ENCODE measurements around the gene PRCC.

PRCC gene

GRCh38 chr1:156815307-156815826 lies 48.0 kb downstream of the PRCC start:
- no peak for DNase-seq

- no peak for DNase-seq
These were observed 48.7 kb downstream of the PRCC start for GRCh38 chr1:156815961-156816422.

- DNase-seq = no peak
These were observed 49.4 kb downstream of the PRCC start, which contains the start of gene SH2D2A for GRCh38 chr1:156816561-156817328. Gene SH2D2A, minus strand, starts transcription at chr1:156816848. Its CDS starts 140 bp downstream, at chr1:156816708.

GRCh38 chr1:156821801-156822200 lies 54.5 kb downstream of the PRCC start:
- no peak for DNase-seq

- DNase-seq = no peak
These were observed 55.3 kb downstream of the PRCC start for GRCh38 chr1:156822680-156823079.

GRCh38 chr1:156823210-156823790 lies 56.0 kb downstream of the PRCC start:
- no peak for DNase-seq

GRCh38 chr1:156826630-156827029 lies 59.3 kb downstream of the PRCC start:
- DNase-seq = no peak

GRCh38 chr1:156828400-156829124 lies 61.2 kb downstream of the PRCC start:
- DNase-seq = no peak

GRCh38 chr1:156832434-156832833 lies 65.1 kb downstream of the PRCC start:
- no peak for DNase-seq

GRCh38 chr1:156833603-156834002 lies 66.3 kb downstream of the PRCC start:
- no peak for DNase-seq

- no peak for DNase-seq
These were observed 67.0 kb downstream of the PRCC start for GRCh38 chr1:156834322-156834721.

- DNase-seq = no peak
These were observed 68.8 kb downstream of the PRCC start for GRCh38 chr1:156836041-156836654.

- DNase-seq = no peak
These were observed 69.6 kb downstream of the PRCC start for GRCh38 chr1:156836892-156837291.

GRCh38 chr1:156838972-156839371 lies 71.6 kb downstream of the PRCC start:
- peak in 1 of 2 donors; percentile 65 for DNase-seq

GRCh38 chr1:156839426-156840109 lies 72.2 kb downstream of the PRCC start:
- DNase-seq = no peak

GRCh38 chr1:156840186-156840897 lies 73.0 kb downstream of the PRCC start:
- no peak for DNase-seq

GRCh38 chr1:156840898-156841279 lies 73.6 kb downstream of the PRCC start:
- no peak for DNase-seq

- no peak for DNase-seq
These were observed 74.0 kb downstream of the PRCC start for GRCh38 chr1:156841295-156841855.

- DNase-seq = no peak
These were observed 75.4 kb downstream of the PRCC start for GRCh38 chr1:156842618-156843300.

GRCh38 chr1:156844102-156844501 lies 76.8 kb downstream of the PRCC start:
- no peak for DNase-seq

GRCh38 chr1:156844638-156845037 lies 77.3 kb downstream of the PRCC start:
- no peak for DNase-seq
